HEK293T (cell line): ENCODE measurements around the gene NFKBIE.

Experiments used
- CTCF ChIA-PET: fragments of 350-600 bp; formaldehyde crosslinking; extraction: SDS; loops from one replicate; lab custom pipeline; 2021; ENCODE audit warnings: antibody characterized with exemption, inconsistent platforms; lab: Yijun Ruan, JAX
- POLR2A ChIA-PET: fragments of 350-600 bp; formaldehyde crosslinking; extraction: SDS; loops from one replicate; lab custom pipeline; 2020; ENCODE audit warnings: antibody characterized with exemption, inconsistent platforms; lab: Yijun Ruan, JAX
- DNase-seq: peaks from one replicate; pipeline ENCODE4 v3.0.0; 2012; ENCODE audit warnings: mixed read lengths; ENCODE audit errors: extremely low spot score
- ARNT ChIP-seq: fragments of 450-650 bp; IDR thresholded peaks from 2 replicates; pipeline ENCODE4 v1.6.1; 2017; ENCODE audit warnings: mild to moderate bottlenecking
- BHLHE40 ChIP-seq: fragments of 450-650 bp; IDR thresholded peaks from 2 replicates; pipeline ENCODE4 v1.6.1; 2016; ENCODE audit warnings: mild to moderate bottlenecking, moderate library complexity, borderline replicate concordance
- CTBP1 ChIP-seq: fragments of 450-650 bp; IDR thresholded peaks from 2 replicates; pipeline ENCODE4 v1.6.1; 2016; ENCODE audit warnings: borderline replicate concordance
- ELF4 ChIP-seq: fragments of 450-650 bp; IDR thresholded peaks from 2 replicates; pipeline ENCODE4 v1.6.1; 2017; ENCODE audit warnings: antibody characterized with exemption
- FOXA1 ChIP-seq: fragments of 450-650 bp; IDR thresholded peaks from 2 replicates; pipeline ENCODE4 v1.6.1; 2016; ENCODE audit warnings: mild to moderate bottlenecking
- FOXK2 ChIP-seq: fragments of 450-650 bp; IDR thresholded peaks from 2 replicates; pipeline ENCODE4 v1.6.1; 2016; ENCODE audit warnings: mild to moderate bottlenecking
- FOXM1 ChIP-seq: fragments of 450-650 bp; IDR thresholded peaks from 2 replicates; pipeline ENCODE4 v1.6.1; 2017; ENCODE audit warnings: mild to moderate bottlenecking, borderline replicate concordance
- HDGF ChIP-seq: fragments of 450-650 bp; IDR thresholded peaks from 2 replicates; pipeline ENCODE4 v1.6.1; 2017; ENCODE audit warnings: antibody characterized with exemption, borderline replicate concordance
- L3MBTL2 ChIP-seq: fragments of 450-650 bp; conservative IDR thresholded peaks from 2 replicates; pipeline ENCODE4 v1.6.1; 2016; ENCODE audit warnings: mild to moderate bottlenecking
- LEF1 ChIP-seq: fragments of 450-650 bp; IDR thresholded peaks from 2 replicates; pipeline ENCODE4 v1.6.1; 2017; ENCODE audit warnings: mild to moderate bottlenecking, borderline replicate concordance
- NFRKB ChIP-seq: fragments of 450-650 bp; IDR thresholded peaks from 2 replicates; pipeline ENCODE4 v1.6.1; 2016; ENCODE audit warnings: mild to moderate bottlenecking, moderate library complexity
- SP1 ChIP-seq: fragments of 450-650 bp; IDR thresholded peaks from 2 replicates; pipeline ENCODE4 v1.6.1; 2017
- SUZ12 ChIP-seq: fragments of 450-650 bp; IDR thresholded peaks from 2 replicates; pipeline ENCODE4 v1.6.1; 2016; ENCODE audit warnings: mild to moderate bottlenecking
- TARDBP ChIP-seq: fragments of 450-650 bp; IDR thresholded peaks from 2 replicates; pipeline ENCODE4 v1.6.1; 2016
- ZNF384 ChIP-seq: fragments of 450-650 bp; IDR thresholded peaks from 2 replicates; pipeline ENCODE4 v1.6.1; 2016
- TF ChIP-seq, protein P1 (sequence below): fragments of 450-650 bp; IDR thresholded peaks from 2 replicates; pipeline ENCODE4 v1.6.1; 2016

NFKBIE gene

DNA sequence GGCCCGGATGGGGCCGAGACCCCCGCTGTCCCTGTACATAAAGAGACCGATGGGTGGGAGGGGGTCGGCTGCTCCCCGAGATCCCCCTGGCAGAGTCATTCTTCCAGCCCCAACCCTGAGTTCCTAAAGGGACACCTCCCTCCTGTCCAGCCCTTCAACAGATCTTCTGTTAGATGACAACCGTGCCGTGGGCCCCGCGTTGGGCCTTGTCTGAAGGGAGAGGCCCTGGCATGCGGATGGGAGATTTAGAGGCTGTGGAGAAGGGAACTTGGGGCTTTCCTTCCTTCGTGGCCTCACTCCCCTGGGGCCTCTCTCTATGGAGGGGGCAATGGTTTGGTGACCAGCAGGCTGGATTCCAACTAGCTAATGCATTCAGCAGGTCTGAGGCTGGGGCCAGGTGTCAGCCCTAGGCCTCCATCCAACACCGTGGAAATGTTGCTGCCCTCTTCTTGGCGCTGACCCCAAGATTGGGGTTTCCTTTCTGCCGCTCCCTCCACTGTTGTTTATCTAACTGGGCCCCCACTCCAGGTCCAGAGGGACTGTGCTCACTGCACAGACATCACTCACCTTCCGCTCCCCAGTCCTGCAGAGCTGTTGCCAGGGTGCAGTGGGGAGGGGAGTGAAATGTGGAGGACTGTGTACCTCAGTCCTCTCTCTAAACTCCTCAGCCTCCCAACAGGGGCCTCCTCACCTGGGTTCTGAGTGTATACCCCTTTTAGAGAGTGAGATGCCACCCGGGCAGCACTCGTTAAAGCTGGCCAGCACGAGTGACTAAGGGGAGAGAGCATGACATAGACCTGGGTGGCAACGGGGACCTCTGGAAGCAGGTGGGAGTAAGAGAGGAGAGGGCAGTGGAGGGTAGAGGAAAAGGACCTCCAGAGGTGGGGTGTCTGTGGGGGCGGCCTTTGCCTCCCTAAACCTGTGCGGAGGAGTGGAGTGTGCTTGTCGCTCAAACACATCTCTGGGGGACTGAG lies 11.6 kb upstream of the NFKBIE start:
- ChIA-PET CTCF (interaction anchor here (0.8 to 0.9 kb wide), 2 partner anchors 10 to 28 kb away, joined by 3 read pairs; no protein-coding TSS in a partner anchor), POLR2A (interaction anchor here (1.1 to 1.3 kb wide), 2 partner anchors 13 to 31 kb away, joined by 3 to 4 read pairs; partner anchors contain the start of gene HSP90AB1)
- TF ChIP-seq ZNF384 = no peak
- no peak for TF ChIP-seq LEF1
- TF ChIP-seq CTBP1 = no peak
- no peak for TF ChIP-seq ELF4
- TF ChIP-seq SP1 = no peak
- TF ChIP-seq NFRKB = no peak
- TF ChIP-seq FOXM1 = no peak
- no peak for TF ChIP-seq TARDBP
- no peak for TF ChIP-seq BHLHE40
- no peak for TF ChIP-seq L3MBTL2
- no peak for TF ChIP-seq HDGF
- TF ChIP-seq ARNT = no peak
- TF ChIP-seq SUZ12 = no peak
- no peak for TF ChIP-seq FOXK2
- TF ChIP-seq FOXA1 = no peak
- TF ChIP-seq, protein P1, sequence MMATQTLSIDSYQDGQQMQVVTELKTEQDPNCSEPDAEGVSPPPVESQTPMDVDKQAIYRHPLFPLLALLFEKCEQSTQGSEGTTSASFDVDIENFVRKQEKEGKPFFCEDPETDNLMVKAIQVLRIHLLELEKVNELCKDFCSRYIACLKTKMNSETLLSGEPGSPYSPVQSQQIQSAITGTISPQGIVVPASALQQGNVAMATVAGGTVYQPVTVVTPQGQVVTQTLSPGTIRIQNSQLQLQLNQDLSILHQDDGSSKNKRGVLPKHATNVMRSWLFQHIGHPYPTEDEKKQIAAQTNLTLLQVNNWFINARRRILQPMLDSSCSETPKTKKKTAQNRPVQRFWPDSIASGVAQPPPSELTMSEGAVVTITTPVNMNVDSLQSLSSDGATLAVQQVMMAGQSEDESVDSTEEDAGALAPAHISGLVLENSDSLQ = no peak
- DNase-seq = no peak

DNA sequence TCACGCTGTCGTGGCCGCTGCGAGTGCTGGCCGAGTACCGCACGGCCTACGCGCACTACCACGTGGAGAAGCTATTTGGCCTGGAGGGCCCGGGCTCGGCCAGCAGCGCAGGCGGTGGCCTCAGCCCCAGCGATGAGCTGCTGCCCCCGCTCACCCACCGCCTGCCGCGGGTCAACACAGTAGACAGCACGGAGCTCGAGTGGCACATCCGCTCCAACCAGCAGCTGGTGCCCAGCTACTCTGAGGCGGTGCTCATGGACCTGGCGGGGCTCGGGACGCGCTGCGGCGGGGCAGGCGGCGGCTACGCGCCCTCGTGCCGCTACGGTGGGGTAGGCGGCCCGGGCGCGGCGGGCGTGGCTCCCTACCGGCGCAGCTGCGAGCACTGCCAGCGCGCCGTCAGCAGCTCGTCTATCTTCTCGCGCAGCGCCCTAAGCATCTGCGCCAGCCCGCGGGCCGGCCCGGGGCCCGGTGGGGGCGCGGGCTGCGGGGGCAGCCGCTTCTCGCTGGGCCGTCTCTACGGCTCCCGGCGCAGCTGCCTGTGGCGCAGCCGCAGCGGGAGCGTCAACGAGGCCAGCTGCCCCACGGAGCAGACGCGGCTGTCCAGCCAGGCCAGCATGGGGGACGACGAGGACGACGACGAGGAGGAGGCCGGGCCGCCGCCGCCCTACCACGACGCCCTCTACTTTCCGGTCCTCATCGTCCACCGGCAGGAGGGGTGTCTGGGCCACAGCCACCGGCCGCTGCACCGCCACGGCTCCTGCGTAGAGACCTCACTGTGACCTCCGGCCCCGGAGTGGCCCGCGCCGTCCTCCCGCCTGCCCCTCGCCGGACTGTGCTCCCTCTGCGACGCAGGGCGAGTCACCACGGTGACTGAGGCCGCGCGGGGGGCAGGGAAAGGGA lies 10.6 kb upstream of the NFKBIE start:
- no peak for DNase-seq
- POLR2A ChIA-PET = interaction anchor here (1.1 to 1.3 kb wide), 2 partner anchors 29 to 30 kb away, joined by 3 to 4 read pairs; partner anchors contain the start of gene HSP90AB1
- TF ChIP-seq HDGF (no peak), ELF4 (no peak), LEF1 (no peak), ARNT (no peak), CTBP1 (no peak)
- CTCF ChIA-PET = interaction anchor here (0.5 kb wide), 1 partner anchor 19 kb away, joined by 8 read pairs; no protein-coding TSS in a partner anchor

DNA sequence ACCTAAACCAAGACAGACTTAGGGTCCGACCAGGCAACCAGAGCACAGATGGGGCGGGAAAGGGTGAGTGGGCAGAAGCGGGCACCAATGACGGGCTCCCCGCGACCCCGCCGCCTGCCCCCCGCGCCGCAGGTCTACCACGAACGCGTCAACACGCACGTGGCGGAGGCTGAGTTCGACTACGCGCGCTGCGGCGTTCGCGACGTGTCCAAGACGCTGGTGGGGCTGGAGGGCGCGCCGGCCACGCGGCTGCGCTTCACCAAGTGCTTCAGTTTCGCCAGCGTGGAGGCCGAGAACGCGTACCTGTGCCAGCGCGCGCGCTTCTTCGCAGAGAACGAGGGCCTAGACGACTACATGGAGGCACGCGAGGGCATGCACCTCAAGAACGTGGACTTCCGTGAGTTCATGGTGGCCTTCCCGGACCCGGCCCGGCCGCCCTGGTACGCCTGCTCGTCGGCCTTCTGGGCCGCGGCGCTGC lies 10.0 kb upstream of the NFKBIE start:
- no peak for TF ChIP-seq BHLHE40
- no peak for TF ChIP-seq ARNT
- CTCF ChIA-PET = no interaction called here
- DNase-seq = no peak
- POLR2A ChIA-PET = interaction anchor here (1.1 kb wide), 1 partner anchor 28 kb away, joined by 3 read pairs; the partner anchor contains the start of gene HSP90AB1

DNA sequence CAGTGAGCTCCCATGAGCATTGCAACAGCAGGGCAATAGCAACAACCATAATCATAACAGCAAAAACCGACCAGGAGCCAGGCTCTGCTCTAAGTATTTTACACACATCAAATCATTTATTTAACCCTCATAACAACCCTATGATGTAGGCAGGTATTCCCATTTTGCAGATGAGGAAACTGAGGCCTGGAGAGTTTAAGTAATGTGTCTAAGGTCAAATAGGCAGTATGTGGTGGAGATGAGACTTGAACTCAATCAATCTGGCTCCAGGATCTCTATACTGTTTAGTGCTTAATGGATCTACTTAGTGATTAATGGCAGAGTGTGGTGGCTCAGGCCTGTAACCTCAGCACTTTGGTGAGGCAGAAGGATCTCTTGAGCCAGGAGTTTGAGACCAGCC lies 8.3 kb upstream of the NFKBIE start:
- CTCF ChIA-PET = interaction anchor here (0.8 to 1.7 kb wide), 2 partner anchors 32 to 41 kb away, joined by 3 read pairs; no protein-coding TSS in a partner anchor
- TF ChIP-seq ZNF384 = no peak
- TF ChIP-seq ELF4 = no peak
- TF ChIP-seq SP1 = no peak
- TF ChIP-seq TARDBP = no peak
- no peak for TF ChIP-seq CTBP1
- TF ChIP-seq NFRKB = no peak
- no peak for TF ChIP-seq L3MBTL2
- TF ChIP-seq LEF1 = no peak
- TF ChIP-seq FOXK2 = no peak
- DNase-seq = no peak
- POLR2A ChIA-PET = interaction anchor here (1.0 to 1.4 kb wide), 2 partner anchors 22 to 26 kb away, joined by 3 read pairs; no protein-coding TSS in a partner anchor

DNA sequence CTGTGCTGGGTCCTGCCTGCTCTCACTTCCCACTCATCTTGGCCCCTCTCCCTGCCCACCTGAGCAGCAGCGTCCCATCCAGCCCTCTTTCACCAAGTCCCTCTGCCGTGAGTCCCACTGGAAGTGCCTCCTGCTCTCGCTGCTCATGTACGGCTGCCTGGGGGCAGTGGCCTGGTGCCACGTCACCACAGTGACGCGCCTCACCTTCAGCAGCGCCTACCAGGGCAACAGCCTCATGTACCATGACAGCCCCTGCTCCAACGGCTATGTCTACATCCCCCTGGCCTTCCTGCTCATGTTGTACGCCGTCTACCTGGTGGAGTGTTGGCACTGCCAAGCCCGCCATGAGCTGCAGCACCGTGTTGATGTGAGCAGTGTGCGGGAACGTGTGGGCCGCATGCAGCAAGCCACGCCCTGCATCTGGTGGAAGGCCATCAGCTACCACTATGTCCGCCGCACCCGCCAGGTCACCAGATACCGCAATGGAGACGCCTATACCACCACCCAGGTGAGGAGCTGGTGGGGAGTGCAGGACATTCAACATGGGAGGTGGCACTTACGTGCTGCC lies 7.7 kb upstream of the NFKBIE start:
- no peak for DNase-seq
- CTCF ChIA-PET = interaction anchor here (1.7 kb wide), 1 partner anchor 41 kb away, joined by 3 read pairs; no protein-coding TSS in a partner anchor
- POLR2A ChIA-PET = interaction anchor here (1.0 to 1.4 kb wide), 2 partner anchors 23 to 25 kb away, joined by 3 read pairs; no protein-coding TSS in a partner anchor
- TF ChIP-seq SUZ12 (no peak), SP1 (no peak), LEF1 (no peak), ARNT (no peak), ELF4 (no peak), TARDBP (no peak), FOXK2 (no peak), CTBP1 (no peak), L3MBTL2 (no peak), BHLHE40 (no peak), FOXM1 (no peak), FOXA1 (no peak), NFRKB (no peak), ZNF384 (no peak), HDGF (no peak)
- TF ChIP-seq, protein P1 = no peak

DNA sequence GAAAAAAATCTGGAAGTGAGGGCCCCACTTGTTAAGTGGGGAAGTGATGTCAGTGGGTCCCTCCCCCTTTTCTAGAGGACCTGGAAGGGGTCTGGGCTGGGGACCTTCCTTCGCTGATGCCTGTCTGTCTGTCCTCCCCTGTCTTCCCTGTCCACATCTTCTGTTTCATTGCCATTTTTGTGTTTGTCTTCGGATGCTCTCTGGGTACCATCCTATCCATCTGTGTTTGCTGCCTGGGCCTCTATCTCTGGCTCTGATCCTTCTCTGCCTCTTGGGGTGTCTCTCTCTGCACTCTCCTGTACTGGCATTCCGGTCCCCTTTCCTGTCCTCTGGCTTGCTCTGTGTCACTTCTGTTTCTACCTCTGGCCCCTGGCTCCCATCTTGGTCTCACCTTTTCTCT lies 7.2 kb upstream of the NFKBIE start:
- ChIA-PET POLR2A (no interaction called here), CTCF (no interaction called here)
- no peak for TF ChIP-seq SP1
- TF ChIP-seq TARDBP = no peak
- TF ChIP-seq ELF4 = no peak
- TF ChIP-seq ZNF384 = no peak
- TF ChIP-seq FOXA1 = no peak
- no peak for TF ChIP-seq HDGF
- TF ChIP-seq BHLHE40 = no peak
- TF ChIP-seq, protein P1 = no peak
- TF ChIP-seq FOXM1 = no peak
- no peak for DNase-seq
